HT1080 (cell line): ENCODE results near the gene KRT16. TPM values are rescaled to one million over a fixed set of nuclear protein-coding genes. Genes with fewer than 3 reads are reported as not detected.
"Not testable (repeated sequence)": the region's sequence is repeated elsewhere in the genome, so short reads cannot be mapped to it uniquely, and the experiment has no call there.

ENCODE experiments used
- DNase-seq: peaks from one replicate; pipeline ENCODE4 v3.0.0-alpha.2; 2015; ENCODE audit warnings: low read depth
- total RNA-seq: library from RNA; depleted of rRNA; stranded (reverse); fragments of >200 nt; shearing (Covaris generic); gene quantifications from 2 replicates; pipeline ENCODE4 v1.2.3, GENCODE V29; 2014

Gene KRT16
- total RNA-seq, 1 experiment from 2014 or later: not detected

DNA sequence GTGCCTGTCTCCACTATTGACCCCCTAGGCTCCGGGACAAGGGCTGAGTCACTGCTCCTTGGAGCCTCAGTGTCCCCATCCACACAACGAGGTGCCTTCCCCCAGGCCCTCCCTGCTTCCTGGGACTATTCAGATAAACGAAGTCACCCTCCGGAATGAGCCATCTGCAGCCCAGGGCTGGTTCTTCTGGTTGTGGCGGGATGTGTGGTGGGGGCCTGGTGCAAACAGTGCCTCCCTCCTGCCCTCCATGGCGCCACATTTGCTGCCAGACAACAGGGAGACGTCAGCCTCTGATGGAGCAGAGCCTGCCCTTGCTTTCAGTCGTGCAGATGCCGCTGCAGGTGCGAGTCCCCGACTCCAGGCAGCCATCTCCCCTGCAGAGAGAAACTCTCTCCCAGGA lies 5.1 kb upstream of the KRT16 start:
- no peak for DNase-seq

DNA sequence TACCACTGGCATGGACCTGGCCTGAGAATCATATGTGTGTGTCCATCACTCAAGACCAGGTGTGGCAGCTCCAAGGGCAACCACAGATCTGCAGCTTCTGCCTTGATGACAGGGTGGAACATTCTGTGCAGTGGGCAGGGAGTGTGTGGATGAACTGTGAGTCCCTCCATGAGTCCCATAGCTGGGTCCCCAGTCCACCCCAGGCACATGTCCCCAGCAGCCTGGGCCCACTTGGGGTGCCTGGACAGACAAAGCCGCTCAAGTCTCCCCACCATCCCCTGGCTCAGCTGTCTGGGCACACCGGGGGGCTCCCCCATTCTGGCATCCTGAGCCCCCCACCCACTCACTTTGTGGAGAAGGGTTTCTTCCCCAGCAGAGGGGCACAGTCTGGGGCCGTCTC lies 4.6 kb upstream of the KRT16 start:
- DNase-seq: no peak

GRCh38 chr17:41616486-41616885 lies 3.9 kb upstream of the KRT16 start:
- not testable (repeated sequence) for DNase-seq

DNA sequence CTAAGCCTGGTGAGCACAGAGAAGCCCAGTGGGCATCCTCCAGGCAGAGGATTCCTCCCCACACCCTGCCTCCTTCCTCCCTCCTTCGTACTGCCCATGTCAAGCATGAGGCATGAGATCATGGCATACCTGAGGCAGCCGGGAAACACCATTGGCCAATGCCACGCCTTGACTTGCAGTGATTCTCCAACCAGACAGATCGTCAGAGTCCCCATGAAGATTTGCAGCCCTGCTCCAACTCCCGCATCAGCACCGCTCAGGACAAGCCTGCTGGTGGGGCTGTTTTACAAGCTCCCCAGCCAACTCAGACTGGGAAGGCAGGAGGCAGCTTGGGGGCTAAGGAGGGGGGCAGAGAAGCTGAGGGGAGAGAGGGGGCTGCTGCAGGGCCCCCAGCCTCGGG lies 2.9 kb upstream of the KRT16 start:
- DNase-seq: no peak

DNA sequence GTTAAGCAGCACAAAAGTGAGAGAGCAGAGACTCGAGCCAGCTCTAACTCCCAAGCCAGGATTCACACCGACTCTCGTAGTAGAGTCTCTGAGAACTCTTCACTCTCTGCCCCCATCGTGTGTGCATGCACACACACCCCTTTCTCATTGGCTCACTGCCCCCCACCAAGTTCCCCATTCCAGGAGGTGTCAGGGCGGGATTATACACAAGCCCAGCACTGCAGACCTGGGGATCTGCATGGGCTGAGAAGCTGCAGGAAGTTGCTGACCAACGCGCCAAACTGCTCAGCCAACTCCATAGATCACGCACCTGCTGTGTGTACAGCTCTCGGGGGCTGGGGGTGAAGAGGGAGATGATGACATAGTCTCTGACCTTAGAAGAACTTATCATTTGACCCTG lies 2.2 kb upstream of the KRT16 start:
- DNase-seq: not testable (repeated sequence)

DNA sequence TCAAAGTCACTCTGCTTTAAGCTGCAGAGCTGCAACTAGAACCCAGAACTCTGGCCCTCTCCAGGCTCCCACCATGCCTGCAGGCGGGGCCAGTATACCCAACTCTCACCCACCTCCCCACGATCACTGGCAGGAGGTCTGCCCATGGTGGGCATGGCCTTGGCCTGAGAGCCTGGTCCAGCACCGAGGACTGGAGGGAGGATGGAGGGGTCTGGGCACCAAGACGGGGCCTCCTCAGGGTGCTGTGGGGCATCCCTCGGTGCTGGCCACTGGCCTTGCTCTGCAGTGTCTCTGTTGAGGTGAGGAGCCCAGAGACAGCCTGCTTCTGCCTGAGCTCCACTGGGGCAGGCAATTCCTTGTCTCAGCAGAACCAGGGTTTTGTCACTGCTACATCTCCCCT lies 1.5 kb upstream of the KRT16 start:
- DNase-seq: no peak

DNA sequence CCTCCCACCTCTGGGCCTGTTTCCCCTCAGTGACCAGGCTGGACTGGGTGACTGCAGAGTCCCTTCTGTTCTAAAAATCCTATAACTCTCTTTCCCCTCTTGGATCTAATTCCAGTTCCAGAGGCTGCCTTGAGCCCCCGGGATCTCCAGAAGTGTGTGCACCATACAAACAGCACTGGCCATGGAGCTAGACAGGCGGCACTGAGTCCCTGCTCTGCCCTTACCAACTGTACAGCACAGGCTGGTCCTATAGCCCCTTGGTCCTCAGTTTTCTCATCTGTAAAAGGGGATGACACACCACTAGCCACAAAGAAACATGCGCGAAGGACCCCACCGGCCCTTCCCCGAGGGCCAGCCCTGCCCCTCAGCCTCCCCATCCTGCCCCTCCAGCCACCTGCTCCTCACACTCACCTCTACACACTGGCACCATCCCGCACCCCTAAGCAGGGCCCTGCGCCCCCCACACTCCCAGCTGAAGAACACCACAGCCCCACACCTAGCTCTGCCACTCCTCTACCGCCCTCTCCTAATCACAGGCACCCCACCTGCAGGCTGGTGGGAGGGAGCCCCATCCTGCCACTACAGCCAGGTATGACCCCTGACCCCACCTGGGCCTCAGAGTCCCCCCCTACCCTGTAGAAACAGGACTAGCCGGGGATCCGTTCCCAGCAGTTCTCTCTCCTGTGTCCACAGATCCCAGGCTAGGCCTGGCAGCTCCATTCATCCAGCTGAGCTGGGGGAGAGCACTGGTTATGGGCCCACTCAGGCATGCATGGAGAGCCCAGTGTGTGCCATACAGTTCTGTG lies 913 bp upstream of the KRT16 start:
- DNase-seq: no peak

- no peak for DNase-seq
These were observed 1.5 kb downstream of the KRT16 start for GRCh38 chr17:41610965-41611640.

DNA sequence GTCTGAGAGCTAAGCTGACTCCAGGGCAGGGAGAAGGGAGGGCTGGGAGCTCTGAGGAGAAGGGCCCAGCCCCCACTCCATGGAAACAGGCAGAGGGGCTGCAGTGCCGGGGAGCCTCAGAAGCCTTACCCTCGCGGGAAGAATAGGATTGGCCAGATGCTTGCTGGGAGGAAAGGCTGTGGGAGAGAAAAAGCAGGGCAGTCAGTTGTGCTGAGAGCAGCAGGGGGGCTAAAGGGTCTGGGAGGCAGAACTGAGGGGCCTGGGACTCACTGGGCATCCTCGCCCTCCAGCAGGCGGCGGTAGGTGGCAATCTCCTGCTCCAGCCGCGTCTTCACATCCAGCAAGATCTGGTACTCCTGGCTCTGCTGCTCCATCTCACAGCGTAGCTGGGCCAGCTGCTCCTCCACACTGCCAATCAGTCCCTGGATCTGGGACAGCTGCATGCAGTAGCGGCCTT lies 2.5 kb downstream of the KRT16 start:
- DNase-seq: not testable (repeated sequence)

DNA sequence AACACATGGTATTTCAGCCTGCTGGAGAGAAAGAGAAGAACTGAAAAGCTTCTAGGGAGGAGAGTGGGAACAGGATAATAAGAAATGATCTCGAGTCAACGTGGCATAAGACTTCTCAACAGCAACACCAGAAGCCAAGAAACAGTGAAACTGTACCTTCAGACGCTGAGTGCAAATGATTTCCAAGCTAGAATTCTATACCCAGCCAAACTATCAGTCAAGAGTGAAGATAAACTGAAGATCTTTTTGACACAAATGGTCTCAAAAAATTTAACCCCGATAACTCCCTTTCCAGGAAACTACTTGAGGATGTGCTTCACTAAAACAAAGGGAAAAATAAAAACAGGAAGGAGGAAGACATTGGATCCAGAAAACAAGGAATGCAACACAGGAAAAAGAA lies 5.6 kb downstream of the KRT16 start:
- DNase-seq: not testable (repeated sequence)

DNA sequence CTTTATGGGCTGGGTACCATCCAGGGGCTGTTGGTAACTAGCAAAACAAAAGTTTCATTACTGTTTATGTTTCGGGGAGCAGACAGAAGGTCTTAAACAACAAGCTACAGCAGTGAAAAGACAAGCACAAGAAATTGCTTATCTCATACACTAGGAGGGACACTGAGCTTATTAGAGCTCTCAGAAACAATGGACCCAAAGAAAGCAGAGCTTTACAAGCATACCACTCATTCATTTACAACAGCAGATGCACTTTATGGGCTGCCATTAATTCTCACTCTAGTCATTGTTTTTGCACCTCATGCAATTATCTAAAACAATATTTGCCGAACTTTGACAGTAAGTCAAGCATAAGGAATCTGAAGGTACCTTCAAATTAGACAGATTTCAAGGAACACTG lies 10.0 kb downstream of the KRT16 start:
- no peak for DNase-seq

GRCh38 chr17:41600318-41600717 lies 12.2 kb downstream of the KRT16 start:
- DNase-seq: no peak

DNA sequence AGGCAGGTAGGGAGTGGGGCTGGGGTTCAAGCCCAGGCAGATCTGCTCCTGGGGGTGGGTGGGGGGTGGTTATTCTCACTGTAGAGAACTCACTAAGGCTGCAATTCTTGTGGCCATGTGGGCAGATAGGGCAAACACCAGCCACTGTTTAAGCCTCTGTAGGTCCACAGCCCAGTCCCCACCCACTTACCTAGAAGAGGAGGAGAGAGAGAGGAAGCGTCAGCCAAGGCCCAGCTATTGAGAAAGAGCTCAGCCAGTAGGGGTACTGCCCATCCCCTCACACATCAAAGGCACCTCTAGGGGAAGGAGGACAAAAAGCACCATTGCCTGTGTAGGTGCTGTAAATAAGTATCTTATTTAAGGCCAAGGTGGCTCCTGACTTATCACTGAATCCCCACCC lies 12.9 kb downstream of the KRT16 start:
- DNase-seq: no peak

DNA sequence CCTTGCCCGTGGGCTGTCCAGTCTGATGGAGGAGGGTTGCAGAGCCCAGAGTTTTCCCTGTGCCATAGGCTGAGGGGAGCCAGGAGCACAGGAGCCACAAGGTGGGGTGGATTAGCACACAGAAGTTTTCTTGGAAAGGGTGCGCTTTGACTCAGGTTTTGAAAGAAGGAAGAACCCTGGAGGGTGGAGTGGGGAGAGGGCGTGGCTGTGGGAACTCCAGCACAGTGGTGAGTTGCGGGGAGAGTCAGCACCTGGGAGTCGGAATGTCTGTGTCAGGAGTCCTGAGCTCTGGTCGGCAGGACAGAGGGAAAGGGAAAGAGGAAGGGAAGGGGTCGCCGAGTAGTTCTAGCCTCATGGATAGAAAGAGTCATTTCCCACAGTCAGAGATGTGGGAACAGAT lies 17.0 kb downstream of the KRT16 start:
- DNase-seq: no peak

- no peak for DNase-seq
These were observed 18.1 kb downstream of the KRT16 start for GRCh38 chr17:41594363-41594915.

DNA sequence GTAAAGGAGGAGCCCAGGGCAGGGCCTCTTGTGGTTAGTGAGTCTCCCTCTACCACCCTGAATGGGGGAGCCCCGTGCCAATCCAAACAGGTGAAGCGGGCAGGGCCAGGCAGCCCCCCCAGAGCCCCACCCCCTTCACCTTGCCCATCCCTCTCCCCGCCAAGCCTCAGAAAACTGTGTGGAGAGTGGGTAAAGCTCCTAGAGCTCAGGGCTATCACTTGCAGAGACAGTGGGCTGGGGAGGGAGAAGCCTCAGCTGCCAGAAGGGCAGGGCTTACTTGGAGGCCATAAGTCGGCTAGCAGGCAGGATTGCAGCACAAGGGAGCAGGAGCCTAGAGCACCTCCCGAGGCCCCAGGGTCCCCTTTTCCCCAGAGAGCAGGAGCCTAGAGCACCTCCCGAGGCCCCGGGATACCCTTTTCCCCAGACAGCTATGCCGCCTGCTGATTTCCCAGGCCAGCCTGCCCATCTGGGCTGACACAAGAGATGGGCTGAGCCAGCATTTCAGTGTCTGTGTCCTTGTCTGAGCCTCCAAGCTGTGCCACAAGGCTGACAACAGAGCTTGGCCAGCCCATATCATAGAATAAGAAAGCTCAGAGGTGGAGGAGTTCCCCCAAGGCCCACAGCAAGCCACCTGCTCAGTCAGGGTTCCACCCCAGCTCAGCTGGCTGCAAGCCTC lies 19.1 kb downstream of the KRT16 start:
- no peak for DNase-seq

- no peak for DNase-seq
These were observed 19.8 kb downstream of the KRT16 start for GRCh38 chr17:41592601-41593305.

DNA sequence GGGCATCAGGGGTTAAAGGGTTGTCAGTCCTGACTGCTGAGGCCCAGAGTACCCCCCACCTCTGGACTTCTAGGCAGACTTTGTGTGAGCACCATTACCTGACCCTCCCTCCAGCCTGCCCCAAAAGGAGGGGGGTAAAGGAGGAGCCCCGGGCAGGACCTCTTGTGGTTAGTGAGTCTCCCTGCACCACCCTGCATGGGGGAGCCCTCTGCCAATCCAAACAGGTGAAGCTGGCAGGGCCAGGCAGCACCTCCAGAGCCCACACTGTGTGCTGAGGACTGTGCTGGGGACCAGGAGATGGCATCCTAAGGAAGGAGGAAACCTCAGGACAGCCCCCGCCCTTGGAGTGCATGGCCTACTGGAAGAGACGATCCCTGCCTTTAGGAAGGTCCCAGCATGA lies 23.3 kb downstream of the KRT16 start:
- no peak for DNase-seq

DNA sequence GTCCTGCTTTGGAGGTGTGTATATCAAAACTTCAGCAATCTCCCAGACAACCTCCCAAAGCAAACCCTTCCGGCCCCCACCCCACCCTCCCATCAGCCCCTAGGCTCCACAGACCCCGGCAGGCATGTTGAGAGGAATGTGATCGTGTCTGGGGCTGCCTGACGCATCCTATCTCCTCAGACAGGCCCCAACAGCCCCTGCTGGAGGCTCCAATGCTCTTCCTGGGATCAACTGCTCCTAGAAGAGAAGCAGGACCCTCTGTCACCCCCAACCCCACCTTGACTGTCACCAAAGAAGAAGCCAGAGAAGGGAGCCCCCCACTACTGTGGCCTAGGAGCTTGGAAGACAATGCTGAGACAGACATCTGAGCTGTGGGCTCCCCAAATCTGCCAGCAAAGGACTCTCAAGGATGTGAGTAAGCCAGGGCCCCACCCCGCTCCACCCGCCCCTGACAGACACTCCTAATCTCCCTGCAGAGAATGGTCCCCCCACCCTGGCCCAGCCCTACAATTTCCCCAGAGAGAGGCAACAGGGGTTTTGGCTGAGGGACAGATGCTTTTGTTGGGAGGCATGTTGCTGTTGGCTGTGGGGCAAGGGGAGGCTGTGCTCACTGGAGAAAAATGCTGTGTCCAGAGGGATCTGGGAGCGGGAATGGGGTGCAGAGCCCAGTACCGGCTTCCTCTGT lies 24.3 kb downstream of the KRT16 start:
- DNase-seq: no peak

- DNase-seq: no peak
These were observed 25.6 kb downstream of the KRT16 start, which contains the start of gene KRT14 for GRCh38 chr17:41586863-41587495. TSS of gene KRT14 (minus strand) at chr17:41586895. CDS start at chr17:41586834, 61 bp downstream.
